Sciatic nerve (tissue), 2 donors: ENCODE results near the gene GMPPA. TPM values are rescaled to one million over a fixed set of nuclear protein-coding genes. Genes with fewer than 3 reads are reported as not detected.
A peak's percentile ranks its signal among the peaks of the same experiment; 100 is the strongest.

ENCODE experiments used
- ATAC-seq: fragments of 200-7000 bp; cut with Tn5 transposase; one replicate; pipeline ENCODE4 v1.9.1; 2020; ENCODE audit warnings: mild to moderate bottlenecking, moderate library complexity
- DNase-seq: peaks from one replicate; pipeline ENCODE4 v3.0.0-alpha.2; 2020; ENCODE audit warnings: low spot score
- intact Hi-C: fragments of 100-400 bp; cut with DNase I; formaldehyde crosslinking; loops from one replicate; pipeline ENCODE4 v1.14.2; 2022
- total RNA-seq: library from RNA; stranded (reverse); fragmentation: NEBNext Ultra II Directional; extraction: Animal tissue kit (Norgen Biotek cat#: 25700); gene quantifications from one replicate; pipeline ENCODE4 v1.2.1, GENCODE V29; 2021
- donor health status: DM: no; HTN: no; CAD: no.
- donor health status: DM: no; HTN: no; CAD: no.

The GMPPA gene
- total RNA-seq, 1 donor from 2014 or later = 25.9 TPM

DNA sequence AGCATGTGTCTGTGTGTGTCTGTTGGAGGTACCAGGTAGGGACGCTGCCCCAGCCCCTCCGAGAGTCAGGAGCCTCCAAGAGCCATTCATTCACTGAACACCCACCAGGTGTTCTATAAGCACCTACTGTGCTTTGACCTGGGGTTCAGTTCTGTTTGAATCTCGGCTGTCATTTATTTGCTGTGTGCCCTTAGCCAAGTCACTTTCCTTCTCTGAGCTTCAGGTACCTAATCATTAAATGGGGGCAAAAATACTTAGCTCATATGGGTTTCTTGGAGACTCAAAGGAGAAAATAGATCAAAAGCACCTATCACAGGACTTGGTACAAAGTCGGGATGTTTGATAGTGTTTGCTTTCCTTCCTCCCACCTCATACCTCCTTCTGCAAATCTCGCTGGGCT lies 28.8 kb downstream of the GMPPA start:
- ATAC-seq (no peak), DNase-seq (no peak)
- intact Hi-C loops = no loop called here

DNA sequence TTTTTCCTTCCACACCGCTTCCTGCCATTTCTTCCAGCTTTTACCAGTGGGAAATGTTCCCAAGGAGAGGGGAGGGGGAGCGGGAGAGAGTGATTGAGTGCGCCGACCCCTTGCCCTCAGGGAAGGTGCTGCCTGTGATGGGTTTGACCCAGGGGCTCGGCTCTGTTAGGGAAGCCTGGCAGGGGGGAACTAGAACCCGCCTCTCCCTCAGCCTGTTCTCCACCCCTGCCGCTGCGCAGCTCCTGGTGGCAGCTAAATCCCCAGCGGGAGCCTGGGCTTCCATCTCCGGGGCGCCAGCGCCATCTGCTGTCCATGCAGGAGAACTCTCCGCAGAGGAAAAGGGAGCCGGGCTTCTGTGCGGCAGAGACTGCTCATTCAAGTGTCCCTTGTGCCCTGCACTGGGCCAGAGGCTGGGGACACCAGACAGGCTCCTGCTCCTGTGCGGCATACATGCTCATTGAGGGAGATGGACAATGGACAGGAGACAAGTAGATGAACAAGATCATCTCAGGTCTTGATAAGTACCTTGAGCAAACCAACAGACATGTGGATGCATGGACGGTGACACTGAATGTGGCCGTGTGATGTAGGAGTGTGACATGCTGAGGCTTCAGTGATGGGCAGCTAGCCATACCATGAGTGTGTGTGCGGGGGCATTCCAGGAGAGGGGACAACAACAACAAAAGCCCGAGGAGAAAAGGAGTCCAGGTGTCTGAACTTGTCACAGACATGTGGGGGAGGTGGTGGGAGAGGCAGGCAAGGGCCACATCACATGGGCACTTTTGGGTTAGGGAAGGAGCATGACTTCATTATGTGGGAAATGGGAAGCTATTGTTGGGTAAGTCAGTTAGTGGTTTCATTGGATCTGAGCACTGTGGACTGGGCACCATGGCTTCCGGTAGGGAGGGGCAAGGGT lies 31.6 kb downstream of the GMPPA start:
- DNase-seq (peak; percentile 94), ATAC-seq (peak; percentile 94)
- intact Hi-C loops = loop anchor here (5.0 kb wide), 1 partner anchor 128 kb away; no protein-coding TSS in a partner anchor

DNA sequence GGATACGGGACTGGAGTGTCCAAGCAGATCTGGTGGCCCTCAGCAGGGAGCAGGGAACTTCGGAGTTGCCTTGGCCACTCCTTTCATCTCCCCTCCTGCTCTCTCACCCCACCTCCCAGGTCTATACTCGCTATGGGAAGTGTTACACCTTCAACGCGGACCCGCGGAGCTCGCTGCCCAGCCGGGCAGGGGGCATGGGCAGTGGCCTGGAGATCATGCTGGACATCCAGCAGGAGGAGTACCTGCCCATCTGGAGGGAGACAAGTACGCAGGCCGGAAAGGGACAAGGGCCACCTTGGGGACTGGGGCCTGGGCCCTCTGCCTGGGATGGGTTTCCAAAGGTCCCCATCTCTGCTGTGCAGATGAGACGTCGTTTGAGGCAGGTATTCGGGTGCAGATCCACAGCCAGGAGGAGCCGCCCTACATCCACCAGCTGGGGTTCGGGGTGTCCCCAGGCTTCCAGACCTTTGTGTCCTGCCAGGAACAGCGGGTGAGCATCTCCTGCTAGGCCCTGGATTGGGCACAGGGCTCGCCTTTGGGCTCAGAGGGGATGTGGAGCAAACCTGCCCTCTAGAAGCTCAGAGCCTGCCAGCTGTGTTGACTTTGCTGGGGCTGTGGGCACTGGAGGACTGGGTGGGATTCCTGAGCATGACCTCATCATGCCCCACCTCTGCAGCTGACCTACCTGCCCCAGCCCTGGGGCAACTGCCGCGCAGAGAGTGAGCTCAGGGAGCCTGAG lies 33.1 kb downstream of the GMPPA start:
- intact Hi-C loops = loop anchor here (5.0 kb wide), 1 partner anchor 130 kb away; no protein-coding TSS in a partner anchor
- no peak for ATAC-seq
- no peak for DNase-seq

DNA sequence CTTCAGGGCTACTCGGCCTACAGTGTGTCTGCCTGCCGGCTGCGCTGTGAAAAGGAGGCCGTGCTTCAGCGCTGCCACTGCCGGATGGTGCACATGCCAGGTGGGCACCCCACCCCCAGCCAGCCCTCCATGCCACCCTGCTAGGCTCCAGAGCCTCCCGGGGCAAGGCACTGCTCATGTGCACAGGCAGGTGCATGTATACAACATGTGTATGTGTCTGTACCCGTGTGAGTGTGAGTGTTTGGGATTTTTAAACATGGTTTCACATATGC lies 33.6 kb downstream of the GMPPA start:
- ATAC-seq (no peak), DNase-seq (no peak)
- intact Hi-C loops = loop anchor here (5.0 kb wide), 1 partner anchor 130 kb away; no protein-coding TSS in a partner anchor

DNA sequence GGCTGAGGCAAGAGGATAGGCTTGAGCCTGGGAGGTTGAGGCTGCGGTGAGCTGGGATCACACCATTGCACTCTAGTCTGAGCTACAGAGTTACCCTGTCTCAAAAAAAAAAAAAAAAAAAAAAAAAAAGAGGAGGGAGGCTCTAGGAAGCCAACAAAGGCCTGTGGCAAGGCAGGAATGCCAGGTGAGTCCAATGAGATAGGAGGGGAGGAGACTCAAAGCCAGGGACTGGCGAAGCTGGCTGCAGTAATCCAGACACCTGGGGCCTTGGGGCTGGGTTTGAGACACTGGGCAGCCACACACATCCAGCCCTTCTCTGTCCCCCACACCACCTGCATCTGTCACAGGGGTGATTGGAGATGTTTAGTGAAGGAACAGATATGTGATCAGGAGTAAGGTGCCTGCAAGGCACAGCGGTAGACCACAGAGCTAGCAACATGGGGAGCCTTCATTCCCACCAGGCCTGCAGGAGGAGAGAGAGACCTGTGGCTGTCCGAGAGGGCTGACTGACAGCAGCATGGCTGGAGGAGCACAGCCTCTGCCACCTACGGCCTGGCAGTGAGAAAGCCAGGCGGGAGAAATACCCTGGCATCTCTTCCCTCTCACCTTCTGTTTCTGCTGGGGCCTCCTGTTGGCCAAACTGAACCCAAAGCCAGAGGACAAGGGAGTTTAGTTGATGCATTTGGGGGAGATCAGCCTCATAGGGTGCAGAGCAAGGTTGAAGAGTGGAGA lies 35.4 kb downstream of the GMPPA start:
- ATAC-seq (no peak), DNase-seq (no peak)
- intact Hi-C loops = loop anchor here (5.0 kb wide), 1 partner anchor 132 kb away; no protein-coding TSS in a partner anchor

DNA sequence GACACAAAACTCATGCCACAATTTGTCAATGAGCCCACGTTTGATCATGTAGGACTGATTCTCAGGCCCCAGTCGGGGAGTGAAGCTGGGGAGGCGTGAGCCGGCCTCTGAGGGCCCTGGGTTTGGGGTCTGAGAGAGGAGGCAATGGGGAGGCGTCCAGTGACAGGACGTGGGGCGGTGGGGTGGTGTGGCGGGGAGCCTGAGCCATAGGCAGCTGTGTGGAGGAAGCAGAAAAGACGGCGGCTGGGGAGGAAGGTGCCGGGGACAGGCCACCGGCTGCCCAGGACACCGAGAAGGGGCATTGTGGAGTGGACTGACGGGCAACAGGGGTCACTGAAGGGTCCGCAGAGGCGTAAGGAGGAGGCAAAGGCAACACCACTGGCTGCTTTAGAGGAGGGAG lies 37.7 kb downstream of the GMPPA start:
- intact Hi-C loops = no loop called here
- ATAC-seq = no peak
- no peak for DNase-seq

DNA sequence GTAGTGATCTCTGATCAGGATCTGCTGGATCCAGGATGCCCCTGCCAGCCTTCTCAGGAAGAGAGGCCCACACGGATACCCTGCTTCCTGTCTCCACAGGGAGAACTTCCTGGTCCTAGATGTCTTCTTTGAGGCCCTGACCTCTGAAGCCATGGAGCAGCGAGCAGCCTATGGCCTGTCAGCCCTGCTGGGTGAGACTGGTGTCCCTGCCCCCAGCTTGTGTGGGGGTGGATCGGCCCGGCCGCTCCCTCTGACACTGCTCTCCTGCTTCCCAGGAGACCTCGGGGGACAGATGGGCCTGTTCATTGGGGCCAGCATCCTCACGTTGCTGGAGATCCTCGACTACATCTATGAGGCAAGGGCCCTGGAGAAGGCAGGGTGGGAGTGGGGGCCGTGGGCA lies 38.3 kb downstream of the GMPPA start:
- DNase-seq (no peak), ATAC-seq (no peak)
- intact Hi-C loops = no loop called here

DNA sequence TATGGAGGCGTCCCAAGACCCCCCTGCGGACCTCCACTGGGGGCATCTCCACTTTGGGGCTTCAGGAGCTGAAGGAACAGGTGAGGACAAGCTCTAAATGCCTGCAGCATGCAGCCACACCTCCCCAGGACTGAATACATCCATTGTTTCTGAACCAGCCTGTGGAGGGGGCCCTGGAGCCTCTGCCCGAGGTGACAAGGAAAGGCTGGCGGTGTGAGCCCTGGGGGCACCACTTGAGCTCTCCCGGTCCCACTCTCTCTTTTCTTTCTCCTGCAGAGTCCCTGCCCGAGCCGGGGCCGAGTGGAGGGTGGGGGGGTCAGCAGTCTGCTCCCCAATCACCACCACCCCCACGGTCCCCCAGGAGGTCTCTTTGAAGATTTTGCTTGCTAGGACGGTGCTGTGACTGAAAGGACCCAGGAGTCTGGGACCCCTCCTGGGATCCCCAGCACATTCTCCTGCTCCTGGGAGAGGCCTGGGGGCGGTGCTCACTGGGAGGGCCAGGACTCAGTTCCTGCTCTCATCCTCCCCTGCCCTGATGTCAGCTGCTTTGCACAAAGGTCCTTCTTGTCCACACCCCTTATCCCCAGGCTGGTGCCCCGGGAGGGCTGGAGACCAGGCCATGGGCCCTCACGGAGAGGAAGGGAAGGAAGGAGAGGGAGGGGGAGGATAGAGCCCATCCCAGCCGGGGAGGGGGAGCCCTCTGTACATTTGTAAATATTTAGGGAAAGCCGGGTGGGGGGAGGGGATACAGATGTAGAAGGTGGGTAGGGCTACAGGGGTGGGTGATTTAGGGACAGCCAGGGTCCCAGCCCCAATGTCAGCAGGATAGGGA lies 39.2 kb downstream of the GMPPA start:
- peak; percentile 3 for ATAC-seq
- intact Hi-C loops = no loop called here
- no peak for DNase-seq

DNA sequence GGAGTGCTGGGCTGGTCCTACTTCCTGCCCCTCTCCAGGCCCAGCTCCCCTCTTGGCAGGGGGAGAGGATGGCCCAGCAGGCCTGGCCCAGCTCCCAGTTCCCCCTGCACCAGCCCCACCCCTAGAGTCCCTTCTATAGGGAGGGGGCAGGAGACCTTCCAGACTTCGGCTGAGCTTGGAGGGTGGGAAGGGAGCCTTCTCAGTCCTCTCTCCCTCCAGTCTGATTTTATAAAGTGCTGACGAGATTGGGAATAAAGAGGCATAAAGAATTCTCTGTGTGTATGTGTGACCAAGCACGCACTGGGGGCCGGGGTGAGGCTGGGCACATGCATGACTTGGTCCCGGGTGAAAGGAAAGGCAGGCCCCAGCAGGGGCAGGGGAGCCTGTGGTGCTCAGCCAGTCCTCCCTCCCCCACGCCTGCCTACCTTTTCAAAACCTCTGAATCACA lies 39.8 kb downstream of the GMPPA start:
- no peak for DNase-seq
- intact Hi-C loops = no loop called here
- peak; percentile 6 for ATAC-seq

DNA sequence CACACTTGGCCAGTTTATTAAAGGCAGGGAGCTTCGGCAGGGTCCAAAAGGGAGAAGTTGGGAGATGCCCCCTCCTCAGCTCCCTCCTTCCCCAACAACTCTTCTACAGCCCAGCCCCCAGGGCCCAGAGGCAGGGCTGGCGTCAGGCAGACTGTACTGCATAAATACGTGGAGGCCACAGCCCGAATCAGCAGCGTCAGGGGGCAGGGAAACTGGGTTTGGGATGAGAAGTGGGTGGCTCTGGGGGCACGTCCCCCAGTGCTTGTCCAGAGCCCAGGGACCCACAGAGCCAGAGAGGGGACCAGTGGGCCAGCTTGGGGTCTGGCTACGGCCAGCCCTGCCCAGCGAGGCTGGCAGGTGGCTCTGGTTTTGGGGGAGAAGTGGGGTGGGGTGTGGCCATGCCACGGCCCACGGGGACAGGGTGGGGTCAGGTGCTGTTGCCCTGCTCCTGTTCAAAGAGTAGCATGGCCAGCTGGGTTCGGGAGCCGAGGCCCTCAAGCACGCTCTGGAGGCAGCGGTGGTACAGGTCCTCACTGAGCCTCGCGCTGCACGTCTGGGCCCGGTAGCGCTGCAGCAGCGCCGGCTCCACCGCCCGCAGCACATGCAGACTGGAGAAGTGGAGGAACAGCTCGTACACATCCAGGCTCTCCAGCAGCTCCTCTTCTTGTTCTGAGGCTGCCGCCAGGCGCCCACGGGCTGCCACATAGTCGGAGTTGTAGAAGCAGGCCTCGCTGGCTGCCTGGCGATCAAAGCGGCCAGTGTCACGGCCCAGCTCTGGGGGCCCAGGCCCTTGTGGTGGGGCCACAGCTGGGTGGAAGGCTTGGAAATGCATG lies 40.5 kb downstream of the GMPPA start:
- intact Hi-C loops = no loop called here
- DNase-seq = no peak
- ATAC-seq = no peak

DNA sequence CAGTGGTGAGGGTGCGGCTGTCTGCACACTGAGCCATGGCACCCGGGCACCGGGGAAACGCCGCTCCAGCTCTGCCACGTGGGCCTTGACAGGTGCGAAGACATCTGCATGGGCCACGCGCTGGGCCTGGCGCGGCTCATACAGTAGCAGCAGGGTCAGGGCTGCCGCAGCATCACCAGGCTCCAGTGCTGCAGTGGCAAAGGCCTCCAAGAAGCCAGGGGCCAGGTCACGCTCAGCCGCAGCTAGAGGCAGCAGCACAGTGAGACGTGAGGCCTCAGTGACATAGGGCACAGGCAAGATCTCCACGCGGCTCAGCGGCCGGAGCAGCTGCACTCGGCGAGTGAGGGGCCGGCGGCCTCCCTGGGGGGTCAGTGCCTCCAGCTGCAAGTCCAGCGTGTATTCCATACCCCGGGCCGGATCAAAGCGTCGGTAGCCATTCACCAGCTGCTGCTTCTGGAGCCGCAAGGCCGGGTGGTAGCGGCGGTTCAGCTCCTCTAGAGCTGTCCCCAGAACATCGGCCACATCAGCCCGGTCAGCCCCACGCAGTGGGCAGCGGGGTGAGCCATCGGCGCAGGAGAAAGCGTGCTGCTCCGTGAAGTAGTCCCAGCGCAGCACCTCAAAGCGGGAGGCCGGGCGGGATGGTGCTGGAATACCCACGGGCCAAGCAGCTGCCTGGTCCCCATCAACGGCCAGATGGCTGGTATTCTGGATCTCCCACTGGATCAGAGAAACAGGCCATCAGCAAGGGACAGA lies 41.4 kb downstream of the GMPPA start:
- DNase-seq (no peak), ATAC-seq (no peak)
- intact Hi-C loops = loop anchor here (5.0 kb wide), 1 partner anchor 102 kb away; no protein-coding TSS in a partner anchor

DNA sequence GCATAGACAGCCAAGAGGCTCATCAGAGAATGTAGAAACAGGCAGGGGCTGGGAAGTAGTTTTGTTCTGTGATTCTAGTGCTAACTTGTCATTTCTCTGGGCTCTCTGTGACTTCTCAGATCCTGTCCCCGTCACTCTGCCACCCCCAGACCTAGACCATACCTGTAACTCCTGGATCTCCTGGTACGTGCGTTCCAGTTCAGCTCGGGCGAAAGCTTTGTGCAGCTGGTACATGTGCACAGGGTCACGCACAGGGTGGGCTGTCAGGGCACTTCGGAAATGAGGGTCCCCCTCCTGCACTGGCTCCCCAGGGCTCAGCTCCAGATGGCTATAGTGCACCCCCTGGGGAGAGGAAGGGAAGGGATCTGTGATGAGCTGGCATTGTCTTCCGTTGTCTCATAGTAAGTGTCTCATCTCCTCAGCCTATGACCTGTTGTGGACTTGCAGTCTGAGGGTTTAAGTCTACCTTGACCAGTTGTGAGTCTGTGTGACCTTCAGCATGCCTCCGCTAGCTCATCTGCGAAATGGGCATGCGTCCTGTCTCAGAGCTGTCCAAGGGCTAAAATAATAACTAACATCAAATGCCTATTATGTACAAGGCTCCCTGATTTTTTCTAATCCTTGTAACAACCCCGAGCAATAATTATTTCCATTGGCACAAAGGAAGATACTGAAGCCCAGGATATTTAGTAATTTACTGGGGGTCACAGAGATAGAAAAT lies 42.3 kb downstream of the GMPPA start:
- intact Hi-C loops = loop anchor here (5.0 kb wide), 1 partner anchor 101 kb away; no protein-coding TSS in a partner anchor
- no peak for DNase-seq
- ATAC-seq = no peak

DNA sequence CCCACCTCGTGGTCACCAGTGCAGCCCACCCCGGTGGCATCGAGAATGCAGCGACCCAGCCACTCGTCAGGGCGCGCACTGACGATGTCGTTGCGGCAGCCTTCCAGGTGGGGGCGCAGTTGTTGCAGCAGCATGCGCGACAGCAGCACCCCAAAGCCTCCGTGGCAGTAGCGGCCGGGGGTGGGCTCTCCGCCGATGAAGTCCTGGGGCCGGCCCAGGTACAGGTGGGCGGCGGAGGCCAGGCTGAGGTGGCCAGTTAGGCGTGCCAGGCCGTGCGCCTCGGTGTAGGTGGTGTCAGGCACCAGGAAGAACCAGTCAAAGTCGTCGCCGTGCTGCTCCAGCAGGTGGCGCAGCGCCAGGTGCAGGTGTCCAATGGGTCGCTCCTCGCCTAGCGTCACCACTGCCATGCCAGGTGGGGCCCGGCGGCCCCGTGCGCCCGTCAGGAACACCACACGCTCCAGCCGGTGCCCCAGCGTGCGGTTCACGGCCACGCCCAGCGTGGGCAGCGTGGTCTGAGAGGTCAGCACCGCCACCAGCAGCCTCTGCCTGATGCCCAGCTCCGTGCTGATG lies 43.0 kb downstream of the GMPPA start:
- intact Hi-C loops = loop anchor here (5.0 kb wide), 1 partner anchor 101 kb away; no protein-coding TSS in a partner anchor
- ATAC-seq = no peak
- peak; percentile 87 for DNase-seq

DNA sequence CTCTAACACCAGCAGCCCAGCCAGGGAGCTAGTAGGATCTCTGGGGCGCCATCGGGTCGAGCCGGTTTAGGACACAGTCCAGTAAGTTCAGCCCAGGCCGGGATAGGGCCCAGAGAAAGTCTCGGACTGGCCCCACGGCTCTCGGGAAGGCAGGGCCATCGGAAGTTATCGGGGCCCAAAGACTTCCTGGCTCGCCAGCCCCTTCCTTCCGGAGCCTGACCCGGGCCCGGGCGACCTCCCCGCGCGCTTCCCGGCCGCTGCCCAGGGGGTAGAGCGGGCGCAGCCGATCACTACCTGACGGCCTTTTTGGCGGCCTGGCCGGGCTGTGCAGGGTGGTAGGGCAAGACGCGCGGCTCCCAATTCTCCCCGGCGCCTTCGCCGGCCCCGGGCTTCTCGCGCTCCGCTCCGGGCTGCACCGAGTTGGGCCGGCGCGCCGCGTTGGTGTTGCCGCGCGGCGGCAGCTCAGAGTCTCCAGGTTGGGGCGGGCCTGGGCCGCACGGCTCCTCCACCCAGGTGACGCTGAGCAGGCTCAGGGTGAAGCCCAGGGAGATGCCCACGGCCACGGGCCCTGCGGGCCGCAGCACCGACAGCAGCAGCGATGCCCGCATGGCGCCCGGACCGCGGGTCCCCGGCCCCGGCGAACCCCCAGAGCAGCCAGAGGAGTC lies 44.4 kb downstream of the GMPPA start:
- intact Hi-C loops = loop anchor here (5.0 kb wide), 1 partner anchor 99 kb away; no protein-coding TSS in a partner anchor
- ATAC-seq (peak; percentile 0), DNase-seq (no peak)

DNA sequence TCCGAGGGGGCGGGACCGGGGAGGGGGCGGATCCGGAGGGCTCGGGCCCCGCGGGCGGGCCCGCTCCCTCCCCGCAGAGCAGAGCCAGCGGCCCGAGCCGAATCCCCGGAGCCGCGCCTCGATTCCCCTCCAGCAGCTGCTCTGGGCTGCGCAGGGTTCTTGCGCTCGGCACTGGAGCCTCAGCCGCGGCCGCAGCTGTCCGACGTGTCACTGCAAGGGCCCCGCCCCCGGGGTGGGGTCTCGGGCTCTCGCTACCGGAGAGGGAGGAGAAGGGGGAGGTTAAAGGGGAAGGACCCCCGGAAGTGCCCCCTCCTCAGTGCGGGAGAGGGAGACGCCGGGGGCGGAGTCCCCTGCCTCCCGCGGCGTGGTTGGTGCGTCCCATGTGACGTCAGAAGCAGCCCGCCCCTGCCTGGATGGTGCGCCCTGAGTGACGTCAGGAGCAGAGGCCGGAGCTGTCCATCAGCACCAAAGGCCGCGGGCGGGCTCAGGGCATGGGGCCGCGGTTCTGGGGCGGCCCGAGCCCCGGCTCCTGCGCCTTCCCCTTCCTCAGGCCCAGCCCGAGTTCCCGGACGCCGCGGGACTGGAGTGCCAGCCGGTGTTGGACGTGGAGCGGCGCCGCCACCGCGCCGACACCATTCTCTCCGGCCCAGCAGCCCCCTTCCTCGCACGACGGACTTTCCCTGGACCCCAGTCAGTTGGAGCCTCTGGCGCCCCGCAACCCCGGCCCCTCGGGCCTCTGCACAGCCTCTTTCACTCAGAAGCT lies 45.1 kb downstream of the GMPPA start, which contains the start of the genes CHPF and TMEM198:
Gene CHPF, minus strand, starts transcription at position 214 of the 763 bp plus-strand sequence. CDS start 271 bp downstream, outside the sequence.
Gene TMEM198, plus strand, starts transcription at position 433 of the 763 bp plus-strand sequence. CDS start 700 bp downstream, outside the sequence.
- peak; percentile 98 for ATAC-seq
- intact Hi-C loops = loop anchor here (5.0 kb wide), 1 partner anchor 99 kb away; no protein-coding TSS in a partner anchor
- peak; percentile 99 for DNase-seq
